Measurements from ENCODE around the gene PALS2.

PALS2 gene

GRCh38 chr7:24622646-24623182 is 49.5 kb downstream of the PALS2 start:
- TF ChIP-seq CTCF (IDR thresholded peaks at IDR 0.05; ENCODE audit: low read depth, low read length), result no peak
- no peak for DNase-seq (ENCODE audit: extremely low read depth, low read depth)

Measured in AG09319 (cell line).